Measurements from ENCODE around the gene LRCH4.

The LRCH4 gene

GRCh38 chr7:100580466-100581283 is 5.3 kb downstream of the LRCH4 start:
- no peak for DNase-seq

GRCh38 chr7:100578246-100579183 is 7.4 kb downstream of the LRCH4 start:
- DNase-seq, result no peak

GRCh38 chr7:100577507-100577906 is 8.4 kb downstream of the LRCH4 start:
- no peak for DNase-seq

GRCh38 chr7:100577103-100577502 is 8.8 kb downstream of the LRCH4 start:
- DNase-seq, result no peak

GRCh38 chr7:100576384-100576993 is 9.4 kb downstream of the LRCH4 start:
- no peak for DNase-seq

- DNase-seq, result no peak
Measured at GRCh38 chr7:100575746-100576383, 10.1 kb downstream of the LRCH4 start.

GRCh38 chr7:100575206-100575631 is 10.7 kb downstream of the LRCH4 start:
- no peak for DNase-seq

- no peak for DNase-seq
Measured at GRCh38 chr7:100574362-100575205, 11.3 kb downstream of the LRCH4 start.

- no peak for DNase-seq
Measured at GRCh38 chr7:100573691-100574361, 12.1 kb downstream of the LRCH4 start, which contains the start of gene SAP25. Gene SAP25, minus strand, starts transcription at chr7:100573900. Its CDS starts 158 bp downstream, at chr7:100573742.

GRCh38 chr7:100572949-100573675 is 12.8 kb downstream of the LRCH4 start:
- DNase-seq, result no peak

- DNase-seq, result no peak
Measured at GRCh38 chr7:100572281-100572948, 13.5 kb downstream of the LRCH4 start.

GRCh38 chr7:100571829-100572116 is 14.2 kb downstream of the LRCH4 start:
- no peak for DNase-seq

- DNase-seq, result no peak
Measured at GRCh38 chr7:100570954-100571828, 14.7 kb downstream of the LRCH4 start.

- DNase-seq, result peak; percentile 47
Measured at GRCh38 chr7:100568896-100569844, 16.8 kb downstream of the LRCH4 start.

GRCh38 chr7:100568176-100568895 is 17.6 kb downstream of the LRCH4 start:
- no peak for DNase-seq

- no peak for DNase-seq
Measured at GRCh38 chr7:100567751-100568175, 18.2 kb downstream of the LRCH4 start.

Measured in stimulated activated CD4-positive, alpha-beta T cell treated with anti-CD3 and anti-CD28 coated beads, Interleukin-1b, Interleukin-23, amount 100 ng/mL, for 48 hours (primary cell).